Tibial artery (tissue), 4 donors: Measurements from ENCODE around the gene AP5S1.

Experiments used
- DNase-seq, 2 donors: peaks; one replicate each; pipeline ENCODE4 v3.0.0-alpha.2; 2019
- H3K27ac ChIP-seq, 2 donors: fragments of 200-600 bp; sonication (generic) in 1 of 2; 1 replicate in 1 of 2; 2 replicates in 1 of 2; pipeline ENCODE4 v1.5.1; 2018 to 2019; ENCODE audit warnings: mild to moderate bottlenecking in 1 of 2
- H3K27me3 ChIP-seq, 2 donors: fragments of 200-600 bp; sonication (generic) in 1 of 2; one replicate each; pipeline versions ENCODE4 v1.5.1 to v1.6.0; 2016 to 2019
- H3K36me3 ChIP-seq, 3 donors: fragments of 200-600 bp; sonication (generic) in 2 of 3; one replicate each; pipeline ENCODE4 v1.5.1; 2016 to 2019; ENCODE audit warnings: mild to moderate bottlenecking in 2 of 3
- H3K4me1 ChIP-seq, 4 donors: fragments of 200-600 bp; sonication (generic) in 2 of 4; 1 replicate in 3 of 4; 2 replicates in 1 of 4; pipeline ENCODE4 v1.5.1; 2016 to 2019
- H3K4me3 ChIP-seq, 2 donors: fragments of 200-600 bp; sonication (generic) in 1 of 2; 1 replicate in 1 of 2; 2 replicates in 1 of 2; pipeline ENCODE4 v1.5.1; 2018 to 2019; ENCODE audit warnings: mild to moderate bottlenecking in 2 of 2
- H3K9me3 ChIP-seq, 3 donors: fragments of 200-600 bp; sonication (generic) in 1 of 3; one replicate each; pipeline ENCODE4 v1.5.1; 2016 to 2019
- CTCF ChIP-seq, 2 experiments: fragments of 200-600 bp in 1 of 2; fragments of 450-650 bp in 1 of 2; IDR thresholded peaks; one replicate each; pipeline ENCODE4 v1.5.1; 2017 to 2019; ENCODE audit warnings: antibody characterized with exemption in 2 of 2, mild to moderate bottlenecking in 1 of 2, moderate library complexity in 1 of 2
- intact Hi-C: fragments of 100-400 bp; cut with DNase I; formaldehyde crosslinking; loops from one replicate; pipeline ENCODE4 v1.15.0; 2023; ENCODE audit warnings: low total_unique reads

Gene AP5S1

GRCh38 chr20:3814928-3815495 is 5.3 kb upstream of the AP5S1 start:
- Histone ChIP-seq H3K4me1 (peaks cover 0 to 33% (median 22%) of the 10 kb centered on the region in 4 donors), H3K27ac (no peak overlapping the region), H3K4me3 (no peak overlapping the region), H3K9me3 (no peaks in the 10 kb centered on the region), H3K36me3 (no peaks in the 10 kb centered on the region), H3K27me3 (no peaks in the 10 kb centered on the region)
- intact Hi-C loops: no loop called here
- DNase-seq: no peak
- no peak for TF ChIP-seq CTCF (IDR thresholded peaks at IDR 0.05)

GRCh38 chr20:3815703-3816315 is 4.5 kb upstream of the AP5S1 start:
- Histone ChIP-seq H3K4me3 (no peak overlapping the region), H3K9me3 (no peaks in the 10 kb centered on the region), H3K36me3 (no peaks in the 10 kb centered on the region), H3K4me1 (peaks cover 0 to 25% (median 16%) of the 10 kb centered on the region in 4 donors), H3K27ac (no peak overlapping the region), H3K27me3 (no peaks in the 10 kb centered on the region)
- no peak for TF ChIP-seq CTCF (IDR thresholded peaks at IDR 0.05)
- intact Hi-C loops: no loop called here
- DNase-seq: no peak

- H3K4me1 ChIP-seq: peaks cover 0 to 17% (median 13%) of the 10 kb centered on the region in 4 donors
- TF ChIP-seq CTCF (IDR thresholded peaks at IDR 0.05): peak; percentile 40 to 43
- peak in 1 of 2 donors; percentile 67 for DNase-seq
- peaks cover 7 to 15% (median 9%) of the 10 kb centered on the region in 3 donors for H3K36me3 ChIP-seq
- no peak overlapping the region for H3K4me3 ChIP-seq
- no peaks in the 10 kb centered on the region for H3K27me3 ChIP-seq
- peak overlapping the region; percentile 94 to 95 for H3K27ac ChIP-seq
- no peaks in the 10 kb centered on the region for H3K9me3 ChIP-seq
- intact Hi-C loops: no loop called here
Observed at GRCh38 chr20:3818155-3819151, 1.9 kb upstream of the AP5S1 start.

GRCh38 chr20:3819411-3820047 is 818 bp upstream of the AP5S1 start:
- no peak for DNase-seq
- intact Hi-C loops: loop anchor here (2.0 to 5.0 kb wide), 2 partner anchors 33 to 38 kb away; partner anchors contain the start of gene CENPB

More at GRCh38 chr20:3819411-3820047, 818 bp upstream of the AP5S1 start:
- Histone ChIP-seq H3K4me1 (peaks cover 0 to 17% (median 13%) of the 10 kb centered on the region in 4 donors), H3K27ac (peak overlapping the region; percentile 94 to 95), H3K9me3 (no peaks in the 10 kb centered on the region), H3K36me3 (peaks cover 18 to 25% (median 20%) of the 10 kb centered on the region in 3 donors), H3K27me3 (no peaks in the 10 kb centered on the region), H3K4me3 (peak overlapping the region; percentile 60 to 76)
- no peak for TF ChIP-seq CTCF (IDR thresholded peaks at IDR 0.05)
